ENCODE results near the gene LRRC9.
"Not testable (repeated sequence)": the region's sequence is repeated elsewhere in the genome, so short reads cannot be mapped to it uniquely, and the experiment has no call there.

Gene LRRC9

DNA sequence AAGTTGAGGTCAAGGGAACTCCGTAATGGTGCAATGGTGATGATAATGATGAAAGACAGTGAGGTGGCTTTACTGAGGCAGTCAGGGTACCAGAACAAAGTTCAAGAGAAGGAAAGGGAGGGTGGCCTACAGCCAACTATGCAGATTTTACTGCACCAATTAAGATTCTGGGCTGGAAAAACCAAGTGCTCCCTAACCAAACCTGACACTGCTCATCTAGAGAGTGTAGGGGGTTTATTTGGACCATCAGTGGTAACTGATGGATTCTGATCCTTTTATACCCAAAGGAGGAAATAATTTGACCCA is 387 bp downstream of the LRRC9 start:
- no peak for TF ChIP-seq CTCF (conservative IDR thresholded peaks at IDR 0.05; ENCODE audit: low read depth, low read length)
- H3K4me3 ChIP-seq (ENCODE audit: low read depth, low read length), result no peak overlapping the region
- DNase-seq (ENCODE audit: low read depth), result no peak

- no peak overlapping the region for H3K4me3 ChIP-seq (ENCODE audit: low read depth, low read length)
- no peak for TF ChIP-seq CTCF (conservative IDR thresholded peaks at IDR 0.05; ENCODE audit: low read depth, low read length)
- no peak for DNase-seq (ENCODE audit: low read depth)
Measured at GRCh38 chr14:59925797-59926196, 5.9 kb downstream of the LRRC9 start.

DNA sequence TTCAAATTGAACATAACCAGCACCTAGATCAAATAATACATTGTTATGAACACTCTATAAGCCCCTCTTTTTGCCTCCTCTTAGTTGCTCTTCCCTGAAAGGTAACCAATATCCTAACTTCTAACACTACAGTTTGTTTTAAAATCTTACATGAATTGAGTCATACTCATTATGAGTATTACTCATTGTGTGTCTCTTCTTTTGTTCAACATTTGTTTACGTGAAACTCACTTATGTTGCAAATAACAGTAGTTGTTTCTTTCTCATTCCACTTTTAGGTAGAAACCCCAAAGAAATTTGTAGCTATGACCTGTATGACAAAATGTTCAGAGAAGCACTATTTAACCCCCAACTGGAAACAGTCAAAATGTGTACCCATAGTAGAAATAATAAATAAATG is 6.6 kb downstream of the LRRC9 start:
- H3K4me3 ChIP-seq (ENCODE audit: low read depth, low read length), result no peak overlapping the region
- no peak for TF ChIP-seq CTCF (conservative IDR thresholded peaks at IDR 0.05; ENCODE audit: low read depth, low read length)
- DNase-seq (ENCODE audit: low read depth), result no peak

DNA sequence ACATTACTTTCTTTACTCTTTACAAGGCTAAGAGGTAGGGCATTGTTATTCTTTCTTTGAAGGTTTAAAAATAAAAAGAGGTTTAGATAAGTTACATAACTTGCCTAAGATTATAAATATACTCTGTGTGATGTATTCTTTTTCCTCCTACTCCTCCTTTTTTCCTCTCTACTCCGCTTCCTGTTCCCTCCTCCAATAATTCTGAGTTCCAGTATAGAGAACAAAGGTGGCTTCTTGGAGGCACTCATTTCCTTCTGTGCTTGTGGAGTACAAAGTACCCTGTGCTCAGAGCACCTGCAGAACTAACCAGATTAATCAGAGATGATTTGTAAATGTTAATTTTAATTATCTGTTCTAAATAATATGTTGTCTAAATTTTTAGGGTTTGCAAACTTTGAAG is 11.3 kb downstream of the LRRC9 start:
- DNase-seq (ENCODE audit: low read depth), result no peak
- no peak for TF ChIP-seq CTCF (conservative IDR thresholded peaks at IDR 0.05; ENCODE audit: low read depth, low read length)
- no peak overlapping the region for H3K4me3 ChIP-seq (ENCODE audit: low read depth, low read length)

DNA sequence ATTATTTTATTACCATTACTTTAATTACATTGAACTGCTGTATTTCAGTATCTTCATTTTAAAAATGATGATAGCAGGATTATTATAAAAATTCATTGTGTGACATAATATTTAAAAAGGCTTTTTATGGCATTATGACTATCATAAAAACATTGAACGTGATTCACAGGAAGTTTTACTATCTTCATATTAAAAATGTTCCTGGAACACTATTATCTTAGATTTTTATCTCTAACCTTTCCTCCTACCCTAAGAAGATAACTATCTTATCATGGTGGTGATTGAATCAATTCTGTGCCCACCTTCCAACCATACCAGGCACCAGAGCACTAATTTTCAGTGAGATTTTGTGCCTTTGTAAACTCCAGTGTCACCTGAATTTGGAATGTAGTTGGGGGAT is 16.2 kb downstream of the LRRC9 start:
- no peak overlapping the region for H3K4me3 ChIP-seq (ENCODE audit: low read depth, low read length)
- no peak for TF ChIP-seq CTCF (conservative IDR thresholded peaks at IDR 0.05; ENCODE audit: low read depth, low read length)
- DNase-seq (ENCODE audit: low read depth), result no peak

DNA sequence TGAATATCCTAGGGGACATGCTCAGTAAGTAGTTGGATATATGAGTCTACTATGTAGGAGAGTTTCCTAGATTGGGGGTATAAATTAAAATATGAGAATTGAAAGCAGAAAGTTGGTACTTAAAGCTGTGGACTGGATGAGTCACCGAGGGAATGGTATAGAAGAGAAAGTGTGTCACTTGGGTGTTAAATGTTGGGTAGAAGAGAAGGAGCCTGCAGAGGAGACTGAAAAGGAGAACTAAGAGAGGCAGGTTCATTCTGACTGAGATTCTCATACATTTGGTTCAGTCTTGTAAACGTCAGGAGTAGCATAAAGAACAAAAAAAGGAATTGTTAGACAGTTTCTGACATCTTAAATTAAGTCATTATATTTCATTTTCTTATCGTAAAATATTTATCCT is 19.9 kb downstream of the LRRC9 start:
- TF ChIP-seq CTCF (conservative IDR thresholded peaks at IDR 0.05; ENCODE audit: low read depth, low read length), result no peak
- no peak for DNase-seq (ENCODE audit: low read depth)
- no peak overlapping the region for H3K4me3 ChIP-seq (ENCODE audit: low read depth, low read length)

DNA sequence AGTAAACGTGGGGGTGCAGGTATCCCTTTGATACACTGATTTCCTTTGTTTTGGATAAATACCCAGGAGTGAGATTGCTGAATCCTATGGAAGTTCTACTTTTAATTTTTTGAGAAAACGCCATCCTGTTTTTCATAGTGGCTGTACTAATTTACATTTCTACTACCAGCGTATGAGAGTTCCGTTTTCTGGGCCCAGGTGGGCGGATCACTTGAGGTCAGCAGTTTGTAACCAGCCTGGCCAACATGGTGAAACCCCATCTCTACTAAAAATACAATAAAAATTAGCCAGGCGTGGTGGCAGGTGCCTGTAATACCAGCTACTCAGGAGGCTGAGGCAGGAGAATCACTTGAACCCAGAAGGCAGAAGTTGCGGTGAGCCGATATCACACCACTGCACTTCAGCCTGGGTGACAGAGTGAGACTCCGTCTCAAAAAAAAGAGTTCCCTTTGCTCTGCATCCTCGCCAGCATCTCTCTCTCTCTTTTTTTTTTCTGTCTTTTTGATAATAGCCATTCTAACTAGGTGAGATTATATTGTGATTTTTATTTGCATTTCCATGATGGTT is 22.4 kb downstream of the LRRC9 start:
- H3K4me3 ChIP-seq (ENCODE audit: low read depth, low read length); DNase-seq (ENCODE audit: low read depth): not testable (repeated sequence)

DNA sequence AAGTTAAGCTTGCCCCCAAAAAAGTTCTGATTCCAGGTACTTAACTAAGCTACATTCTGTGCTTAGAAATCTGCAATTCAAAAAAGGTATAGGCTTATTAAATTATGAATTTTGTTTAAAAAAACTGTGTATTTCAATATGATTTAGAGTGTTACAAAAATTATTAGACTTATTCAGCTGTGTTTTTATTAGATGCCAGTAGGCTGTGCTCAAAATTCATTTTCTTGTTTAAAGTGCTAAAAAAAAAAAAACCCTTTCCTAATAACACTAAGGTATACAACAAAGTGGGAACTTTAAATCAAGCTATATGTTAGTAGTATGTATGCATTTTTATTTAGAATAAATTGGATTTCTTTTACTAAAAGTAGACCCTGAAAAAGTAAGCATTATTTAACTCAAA is 25.0 kb downstream of the LRRC9 start:
- TF ChIP-seq CTCF (conservative IDR thresholded peaks at IDR 0.05; ENCODE audit: low read depth, low read length), result no peak
- DNase-seq (ENCODE audit: low read depth), result no peak
- no peak overlapping the region for H3K4me3 ChIP-seq (ENCODE audit: low read depth, low read length)

DNA sequence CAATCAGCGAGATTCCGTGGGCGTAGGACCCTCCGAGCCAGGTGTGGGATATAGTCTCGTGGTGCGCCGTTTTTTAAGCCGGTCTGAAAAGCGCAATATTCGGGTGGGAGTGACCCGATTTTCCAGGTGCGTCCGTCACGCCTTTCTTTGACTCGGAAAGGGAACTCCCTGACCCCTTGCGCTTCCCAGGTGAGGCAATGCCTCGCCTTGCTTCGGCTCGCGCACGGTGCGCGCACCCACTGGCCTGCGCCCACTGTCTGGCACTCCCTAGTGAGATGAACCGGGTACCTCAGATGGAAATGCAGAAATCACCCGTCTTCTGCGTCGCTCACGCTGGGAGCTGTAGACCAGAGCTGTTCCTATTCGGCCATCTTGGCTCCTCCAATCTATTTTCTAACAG is 32.2 kb downstream of the LRRC9 start:
- not testable (repeated sequence) for DNase-seq (ENCODE audit: low read depth)

GRCh38 chr14:59957890-59958289 is 37.9 kb downstream of the LRRC9 start:
- DNase-seq (ENCODE audit: low read depth); H3K4me3 ChIP-seq (ENCODE audit: low read depth, low read length): not testable (repeated sequence)

More for the DNA sequence above, 32.2 kb downstream of the LRRC9 start:
- not testable (repeated sequence) for H3K4me3 ChIP-seq (ENCODE audit: low read depth, low read length)

Measured in choroid plexus epithelial cell (primary cell).